Gastroesophageal sphincter (tissue), 4 donors: ENCODE measurements around the gene SLC2A1. TPM values are rescaled to one million over a fixed set of nuclear protein-coding genes. Genes with fewer than 3 reads are reported as not detected.

Source experiments
- ATAC-seq: fragments of 150-250 bp; one replicate; pipeline ENCODE4 v1.9.1; 2016; ENCODE audit warnings: mild to moderate bottlenecking, moderate library complexity
- H3K27ac ChIP-seq, 4 donors: fragments of 200-600 bp; sonication (generic) in 3 of 4; 1 replicate in 3 of 4; 2 replicates in 1 of 4; pipeline ENCODE4 v1.5.1; 2016 to 2019
- H3K27me3 ChIP-seq: fragments of 200-600 bp; sonication (generic); one replicate; pipeline ENCODE4 v1.5.1; 2019
- H3K36me3 ChIP-seq, 2 donors: fragments of 200-600 bp; sonication (generic); one replicate each; pipeline ENCODE4 v1.5.1; 2019; ENCODE audit warnings: control low read depth in 1 of 2
- H3K4me1 ChIP-seq, 3 donors: fragments of 200-600 bp; sonication (generic); 1 replicate in 2 of 3; 2 replicates in 1 of 3; pipeline ENCODE4 v1.5.1; 2016 to 2019; ENCODE audit warnings: control low read depth in 2 of 3
- H3K4me3 ChIP-seq, 2 donors: fragments of 200-600 bp; sonication (generic); one replicate each; pipeline ENCODE4 v1.5.1; 2019; ENCODE audit warnings: mild to moderate bottlenecking in 1 of 2, moderate library complexity in 1 of 2
- H3K9me3 ChIP-seq, 3 donors: fragments of 200-600 bp; sonication (generic); one replicate each; pipeline ENCODE4 v1.5.1; 2017 to 2019; ENCODE audit warnings: control low read depth in 2 of 3
- EP300 ChIP-seq: sonication (generic); formaldehyde crosslinking; IDR thresholded peaks from one replicate; pipeline ENCODE4 v1.6.1; 2017; ENCODE audit warnings: antibody characterized with exemption, mild to moderate bottlenecking
- POLR2A ChIP-seq, 2 donors: fragments of 450-650 bp; IDR thresholded peaks; one replicate each; pipeline ENCODE4 v1.6.1; 2017; ENCODE audit warnings: antibody characterized with exemption in 2 of 2, mild to moderate bottlenecking in 2 of 2, moderate library complexity in 1 of 2
- POLR2AphosphoS5 ChIP-seq: sonication (generic); formaldehyde crosslinking; IDR thresholded peaks from one replicate; pipeline ENCODE4 v1.6.1; 2017; ENCODE audit warnings: antibody characterized with exemption
- WGBS, 2 donors: methylation state at CpG; one replicate each; pipeline ENCODE4 v1.1.5; 2018; ENCODE audit warnings: low coverage in 1 of 2; 5-methylcytosine and 5-hydroxymethylcytosine counted together
- total RNA-seq, 4 donors: library from RNA; depleted of rRNA; stranded (reverse); fragments of >200 nt; gene quantifications; one replicate each; pipeline ENCODE4 v1.1.0, GENCODE V29; 2016
- TF ChIP-seq, protein P1 (sequence below), 4 experiments: fragments of 200-600 bp in 2 of 4; fragments of 450-650 bp in 2 of 4; sonication (generic) in 1 of 4; IDR thresholded peaks; one replicate each; pipeline ENCODE4 v1.5.1; 2017 to 2019; ENCODE audit warnings: antibody characterized with exemption in 4 of 4, mild to moderate bottlenecking in 2 of 4, moderate library complexity in 2 of 4

SLC2A1 gene
- total RNA-seq, 4 donors from 2014 or later = 23.5 to 106 (median 45.9) TPM

DNA sequence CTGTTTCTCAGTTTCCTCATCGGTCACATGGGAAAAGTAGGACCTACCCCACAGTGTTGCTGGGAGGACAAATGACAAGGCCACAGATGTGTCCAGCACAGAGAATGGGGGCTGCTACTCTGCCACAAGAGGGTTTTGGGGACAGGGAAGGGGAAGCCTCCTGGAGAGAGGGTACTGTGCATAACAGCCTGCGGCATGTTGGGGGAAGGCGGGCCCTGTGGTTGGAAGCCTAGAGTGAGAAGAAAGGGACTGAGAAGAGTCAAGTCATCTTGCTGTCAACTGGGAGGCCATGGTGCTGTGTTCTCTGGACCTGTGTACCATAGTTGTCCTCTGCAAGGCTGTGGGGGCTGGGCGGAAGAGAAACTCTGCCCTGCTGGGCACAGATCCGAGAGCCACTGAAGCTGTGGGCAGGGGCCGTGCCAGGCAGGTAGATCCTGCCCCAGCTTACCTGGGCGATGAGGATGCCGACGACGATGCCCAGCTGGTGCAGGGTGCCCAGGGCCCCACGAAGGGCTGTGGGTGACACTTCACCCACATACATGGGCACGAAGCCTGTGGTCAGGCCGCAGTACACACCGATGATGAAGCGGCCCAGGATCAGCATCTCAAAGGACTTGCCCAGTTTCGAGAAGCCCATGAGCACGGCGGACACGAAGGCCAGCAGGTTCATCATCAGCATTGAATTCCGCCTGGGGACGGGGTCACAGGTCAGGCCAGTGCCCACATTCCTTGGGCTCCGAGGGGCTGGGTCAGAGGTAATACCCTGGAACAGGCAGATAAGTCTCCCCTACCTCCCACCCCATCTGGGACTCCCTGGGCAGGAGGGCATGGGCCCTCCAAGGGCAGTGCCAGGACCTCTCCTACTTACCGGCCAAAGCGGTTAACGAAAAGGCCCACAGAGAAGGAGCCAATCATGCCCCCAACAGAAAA lies 28.2 kb downstream of the SLC2A1 start:
- ATAC-seq = no peak
- WGBS, 2 donors = 93 to 96% methylated on average over 3 to 5 of the region's 25 CpGs
- Histone ChIP-seq H3K4me3 (no peak overlapping the region), H3K36me3 (peaks cover 0 to 73% of the 10 kb centered on the region in 2 donors), H3K9me3 (no peaks in the 10 kb centered on the region), H3K27ac (no peak overlapping the region), H3K4me1 (peaks cover 0 to 13% (median under 1%) of the 10 kb centered on the region in 3 donors), H3K27me3 (no peaks in the 10 kb centered on the region)
- TF ChIP-seq EP300 = no peak

- Histone ChIP-seq H3K4me3 (no peak overlapping the region), H3K27me3 (no peaks in the 10 kb centered on the region), H3K27ac (no peak overlapping the region), H3K4me1 (peaks cover 0 to 20% (median 7%) of the 10 kb centered on the region in 3 donors), H3K9me3 (no peaks in the 10 kb centered on the region), H3K36me3 (peaks cover 0 to 64% of the 10 kb centered on the region in 2 donors)
- TF ChIP-seq, protein P1, sequence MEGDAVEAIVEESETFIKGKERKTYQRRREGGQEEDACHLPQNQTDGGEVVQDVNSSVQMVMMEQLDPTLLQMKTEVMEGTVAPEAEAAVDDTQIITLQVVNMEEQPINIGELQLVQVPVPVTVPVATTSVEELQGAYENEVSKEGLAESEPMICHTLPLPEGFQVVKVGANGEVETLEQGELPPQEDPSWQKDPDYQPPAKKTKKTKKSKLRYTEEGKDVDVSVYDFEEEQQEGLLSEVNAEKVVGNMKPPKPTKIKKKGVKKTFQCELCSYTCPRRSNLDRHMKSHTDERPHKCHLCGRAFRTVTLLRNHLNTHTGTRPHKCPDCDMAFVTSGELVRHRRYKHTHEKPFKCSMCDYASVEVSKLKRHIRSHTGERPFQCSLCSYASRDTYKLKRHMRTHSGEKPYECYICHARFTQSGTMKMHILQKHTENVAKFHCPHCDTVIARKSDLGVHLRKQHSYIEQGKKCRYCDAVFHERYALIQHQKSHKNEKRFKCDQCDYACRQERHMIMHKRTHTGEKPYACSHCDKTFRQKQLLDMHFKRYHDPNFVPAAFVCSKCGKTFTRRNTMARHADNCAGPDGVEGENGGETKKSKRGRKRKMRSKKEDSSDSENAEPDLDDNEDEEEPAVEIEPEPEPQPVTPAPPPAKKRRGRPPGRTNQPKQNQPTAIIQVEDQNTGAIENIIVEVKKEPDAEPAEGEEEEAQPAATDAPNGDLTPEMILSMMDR (IDR thresholded peaks at IDR 0.05) = no peak
- TF ChIP-seq EP300 (no peak), POLR2A (IDR thresholded peaks at IDR 0.05) (no peak), POLR2AphosphoS5 (no peak)
- ATAC-seq = no peak
- 81% methylated on average over 7 of the region's 26 CpGs; no CpG with 5 or more reads in 1 of the 2 donors for WGBS, 2 donors
Measured at GRCh38 chr1:42929434-42930177, 29.1 kb downstream of the SLC2A1 start.

GRCh38 chr1:42928859-42929258 lies 29.8 kb downstream of the SLC2A1 start:
- Histone ChIP-seq H3K27ac (no peak overlapping the region), H3K4me1 (peaks cover 0 to 20% (median 7%) of the 10 kb centered on the region in 3 donors), H3K36me3 (peaks cover 0 to 57% of the 10 kb centered on the region in 2 donors), H3K27me3 (no peaks in the 10 kb centered on the region), H3K9me3 (no peaks in the 10 kb centered on the region), H3K4me3 (no peak overlapping the region)
- TF ChIP-seq POLR2AphosphoS5 = no peak
- no peak for TF ChIP-seq EP300
- no peak for TF ChIP-seq POLR2A (IDR thresholded peaks at IDR 0.05)
- TF ChIP-seq, protein P1 (IDR thresholded peaks at IDR 0.05) = no peak
- WGBS, 2 donors = 95% methylated on average over 6 of the region's 13 CpGs; no CpG with 5 or more reads in 1 of the 2 donors
- no peak for ATAC-seq

DNA sequence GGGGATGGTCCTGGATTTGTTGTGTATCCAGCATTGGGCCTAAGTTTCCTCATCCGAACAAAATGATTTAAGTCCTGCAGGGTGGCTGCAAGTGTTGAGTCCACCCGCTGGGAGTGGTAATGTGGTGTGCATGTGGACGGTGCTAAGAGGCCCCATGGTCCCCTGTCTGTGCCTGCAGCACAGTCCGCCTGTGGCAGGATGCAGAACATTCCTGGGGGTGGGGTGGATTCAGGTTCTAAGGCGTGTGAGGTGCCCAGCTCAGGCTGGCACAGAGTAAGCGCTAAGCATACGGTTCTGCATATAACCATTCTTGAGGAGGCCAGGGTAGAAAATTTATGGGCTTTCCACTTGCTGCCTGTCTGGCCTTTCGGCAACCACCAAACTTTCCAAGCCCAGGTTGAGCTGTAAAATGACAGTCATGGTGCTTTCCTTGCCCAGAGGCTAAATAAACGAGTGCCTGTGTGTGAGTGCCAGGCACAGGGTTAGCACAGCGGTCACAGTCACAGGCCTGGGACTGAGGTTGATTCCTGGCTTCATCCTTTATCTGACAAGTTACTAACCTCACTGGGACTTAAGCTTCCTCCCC lies 30.7 kb downstream of the SLC2A1 start:
- Histone ChIP-seq H3K27me3 (no peaks in the 10 kb centered on the region), H3K9me3 (no peaks in the 10 kb centered on the region), H3K4me1 (peaks cover 0 to 28% (median 7%) of the 10 kb centered on the region in 3 donors), H3K36me3 (peaks cover 0 to 53% of the 10 kb centered on the region in 2 donors), H3K27ac (no peak overlapping the region), H3K4me3 (no peak overlapping the region)
- no peak for ATAC-seq
- TF ChIP-seq POLR2A (IDR thresholded peaks at IDR 0.05) = no peak
- TF ChIP-seq EP300 = no peak
- TF ChIP-seq, protein P1 (IDR thresholded peaks at IDR 0.05) = no peak
- no peak for TF ChIP-seq POLR2AphosphoS5
- 71 to 90% methylated on average over 3 to 6 of the region's 10 CpGs for WGBS, 2 donors

GRCh38 chr1:42927274-42927841 lies 31.3 kb downstream of the SLC2A1 start:
- no peak overlapping the region for H3K27ac ChIP-seq

More at GRCh38 chr1:42927274-42927841, 31.3 kb downstream of the SLC2A1 start:
- TF ChIP-seq POLR2AphosphoS5 (no peak), POLR2A (IDR thresholded peaks at IDR 0.05) (no peak), EP300 (no peak)
- TF ChIP-seq, protein P1 (IDR thresholded peaks at IDR 0.05) = no peak
- Histone ChIP-seq H3K27me3 (no peaks in the 10 kb centered on the region), H3K4me3 (no peak overlapping the region), H3K9me3 (no peaks in the 10 kb centered on the region), H3K36me3 (peaks cover 0 to 53% of the 10 kb centered on the region in 2 donors), H3K4me1 (peaks cover 0 to 28% (median 7%) of the 10 kb centered on the region in 3 donors)
- no peak for ATAC-seq
- 86 to 89% methylated on average over 4 to 5 of the region's 8 CpGs for WGBS, 2 donors
